ENCODE results near the gene CAVIN4. TPM values are rescaled to one million over a fixed set of nuclear protein-coding genes. Genes with fewer than 3 reads are reported as not detected.
A peak's percentile ranks its signal among the peaks of the same experiment; 100 is the strongest.

CAVIN4 gene
- polyA plus RNA-seq, 1 donor from 2014 or later: 15.3 TPM

- H3K4me3 ChIP-seq (ENCODE audit: low read length): peak overlapping the region; percentile 65
- TF ChIP-seq POLR2AphosphoS5 (IDR thresholded peaks at IDR 0.05) (peak; percentile 11), EP300 (conservative IDR thresholded peaks at IDR 0.05; ENCODE audit: poor library complexity, severe bottlenecking) (no peak), CTCF (IDR thresholded peaks at IDR 0.05; ENCODE audit: poor library complexity, severe bottlenecking) (no peak), TAF1 (IDR thresholded peaks at IDR 0.05; ENCODE audit: low read depth) (no peak), MXI1 (conservative IDR thresholded peaks at IDR 0.05; ENCODE audit: poor library complexity, severe bottlenecking) (peak; percentile 45), EZH2 (IDR thresholded peaks at IDR 0.05; ENCODE audit: borderline replicate concordance, insufficient read depth, low read length, poor library complexity, severe bottlenecking) (no peak), RAD21 (conservative IDR thresholded peaks at IDR 0.05) (no peak), SMC3 (conservative IDR thresholded peaks at IDR 0.05; ENCODE audit: poor library complexity) (peak; percentile 18)
- TF ChIP-seq, protein P1, sequence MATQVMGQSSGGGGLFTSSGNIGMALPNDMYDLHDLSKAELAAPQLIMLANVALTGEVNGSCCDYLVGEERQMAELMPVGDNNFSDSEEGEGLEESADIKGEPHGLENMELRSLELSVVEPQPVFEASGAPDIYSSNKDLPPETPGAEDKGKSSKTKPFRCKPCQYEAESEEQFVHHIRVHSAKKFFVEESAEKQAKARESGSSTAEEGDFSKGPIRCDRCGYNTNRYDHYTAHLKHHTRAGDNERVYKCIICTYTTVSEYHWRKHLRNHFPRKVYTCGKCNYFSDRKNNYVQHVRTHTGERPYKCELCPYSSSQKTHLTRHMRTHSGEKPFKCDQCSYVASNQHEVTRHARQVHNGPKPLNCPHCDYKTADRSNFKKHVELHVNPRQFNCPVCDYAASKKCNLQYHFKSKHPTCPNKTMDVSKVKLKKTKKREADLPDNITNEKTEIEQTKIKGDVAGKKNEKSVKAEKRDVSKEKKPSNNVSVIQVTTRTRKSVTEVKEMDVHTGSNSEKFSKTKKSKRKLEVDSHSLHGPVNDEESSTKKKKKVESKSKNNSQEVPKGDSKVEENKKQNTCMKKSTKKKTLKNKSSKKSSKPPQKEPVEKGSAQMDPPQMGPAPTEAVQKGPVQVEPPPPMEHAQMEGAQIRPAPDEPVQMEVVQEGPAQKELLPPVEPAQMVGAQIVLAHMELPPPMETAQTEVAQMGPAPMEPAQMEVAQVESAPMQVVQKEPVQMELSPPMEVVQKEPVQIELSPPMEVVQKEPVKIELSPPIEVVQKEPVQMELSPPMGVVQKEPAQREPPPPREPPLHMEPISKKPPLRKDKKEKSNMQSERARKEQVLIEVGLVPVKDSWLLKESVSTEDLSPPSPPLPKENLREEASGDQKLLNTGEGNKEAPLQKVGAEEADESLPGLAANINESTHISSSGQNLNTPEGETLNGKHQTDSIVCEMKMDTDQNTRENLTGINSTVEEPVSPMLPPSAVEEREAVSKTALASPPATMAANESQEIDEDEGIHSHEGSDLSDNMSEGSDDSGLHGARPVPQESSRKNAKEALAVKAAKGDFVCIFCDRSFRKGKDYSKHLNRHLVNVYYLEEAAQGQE (IDR thresholded peaks at IDR 0.05; ENCODE audit: borderline replicate concordance): peak; percentile 32
- H4K20me1 ChIP-seq (ENCODE audit: insufficient read depth): no peaks in the 10 kb centered on the region
- peak overlapping the region; percentile 51 for H3K9ac ChIP-seq (ENCODE audit: low read length)
- peak overlapping the region; percentile 75 for H3K4me2 ChIP-seq (ENCODE audit: low read length)
- peak overlapping the region; percentile 14 for H3K27ac ChIP-seq (ENCODE audit: low read length)
- no peaks in the 10 kb centered on the region for H3F3A ChIP-seq (ENCODE audit: insufficient read depth, low read length, poor library complexity, severe bottlenecking)
- no peaks in the 10 kb centered on the region for H3K9me3 ChIP-seq (ENCODE audit: low read length)
- no peaks in the 10 kb centered on the region for H3K27me3 ChIP-seq (ENCODE audit: insufficient read depth, low read depth, low read length)
- no peaks in the 10 kb centered on the region for H3K36me3 ChIP-seq (ENCODE audit: insufficient read depth, low read length)
- no peaks in the 10 kb centered on the region for H3K9me2 ChIP-seq (ENCODE audit: insufficient read depth, low read length)
- H2AFZ ChIP-seq (ENCODE audit: low read depth, low read length): no peak overlapping the region
- H3K79me2 ChIP-seq (replicated peaks; ENCODE audit: insufficient read depth, low read length): no peaks in the 10 kb centered on the region
Measured at GRCh38 chr9:100598641-100599145, 20.8 kb downstream of the CAVIN4 start.

GRCh38 chr9:100600521-100601079 lies 22.7 kb downstream of the CAVIN4 start:
- Histone ChIP-seq H3K27ac (ENCODE audit: low read length) (no peak overlapping the region), H3K27me3 (ENCODE audit: insufficient read depth, low read depth, low read length) (no peaks in the 10 kb centered on the region), H3K36me3 (ENCODE audit: insufficient read depth, low read length) (no peaks in the 10 kb centered on the region), H3K79me2 (replicated peaks; ENCODE audit: insufficient read depth, low read length) (no peaks in the 10 kb centered on the region), H2AFZ (ENCODE audit: low read depth, low read length) (no peak overlapping the region), H3K4me2 (ENCODE audit: low read length) (no peak overlapping the region), H3K9me3 (ENCODE audit: low read length) (no peaks in the 10 kb centered on the region), H3F3A (ENCODE audit: insufficient read depth, low read length, poor library complexity, severe bottlenecking) (no peaks in the 10 kb centered on the region), H3K9ac (ENCODE audit: low read length) (no peak overlapping the region), H4K20me1 (ENCODE audit: insufficient read depth) (no peaks in the 10 kb centered on the region), H3K9me2 (ENCODE audit: insufficient read depth, low read length) (no peaks in the 10 kb centered on the region), H3K4me3 (ENCODE audit: low read length) (no peak overlapping the region)
- TF ChIP-seq EZH2 (IDR thresholded peaks at IDR 0.05; ENCODE audit: borderline replicate concordance, insufficient read depth, low read length, poor library complexity, severe bottlenecking) (no peak), MXI1 (conservative IDR thresholded peaks at IDR 0.05; ENCODE audit: poor library complexity, severe bottlenecking) (no peak), EP300 (conservative IDR thresholded peaks at IDR 0.05; ENCODE audit: poor library complexity, severe bottlenecking) (no peak), TAF1 (IDR thresholded peaks at IDR 0.05; ENCODE audit: low read depth) (no peak), POLR2AphosphoS5 (IDR thresholded peaks at IDR 0.05) (no peak)

Data from neural cell (in vitro differentiated cells).